Adipocyte (in vitro differentiated cells): ENCODE measurements around the gene ESPNL.

Source experiments
- DNase-seq: peaks from one replicate; pipeline ENCODE4 v3.0.0-alpha.2; 2015; ENCODE audit warnings: low read depth
- H3K27me3 ChIP-seq: replicated peaks from 2 replicates; pipeline ENCODE4 v1.7.0; 2013; ENCODE audit warnings: mild to moderate bottlenecking, low read length, moderate library complexity; ENCODE audit not compliant: control insufficient read depth, insufficient read depth
- H3K36me3 ChIP-seq: 2 replicates; pipeline ENCODE4 v1.7.0; 2013; ENCODE audit warnings: low read length, mild to moderate bottlenecking, moderate library complexity; ENCODE audit not compliant: control insufficient read depth, insufficient read depth, severe bottlenecking
- H3K4me1 ChIP-seq: 2 replicates; pipeline ENCODE4 v1.7.0; 2013; ENCODE audit warnings: mild to moderate bottlenecking, low read length, moderate library complexity; ENCODE audit not compliant: control insufficient read depth, insufficient read depth
- H3K4me3 ChIP-seq: 2 replicates; pipeline ENCODE4 v1.7.0; 2013; ENCODE audit warnings: mild to moderate bottlenecking, low read length, moderate library complexity
- H3K9ac ChIP-seq: 2 replicates; pipeline ENCODE4 v1.7.0; 2013; ENCODE audit warnings: mild to moderate bottlenecking, low read length, moderate library complexity
- H3K9me3 ChIP-seq: 2 replicates; pipeline ENCODE4 v1.7.0; 2013; ENCODE audit warnings: mild to moderate bottlenecking, low read length, moderate library complexity; ENCODE audit not compliant: control insufficient read depth

ESPNL gene

GRCh38 chr2:238128061-238128440 is 27.9 kb downstream of the ESPNL start:
- no peak for DNase-seq
- H3K9ac ChIP-seq, result peak overlapping the region; percentile 82
- H3K4me3 ChIP-seq, result peak overlapping the region; percentile 70

GRCh38 chr2:238128534-238129001 is 28.4 kb downstream of the ESPNL start:
- no peaks in the 10 kb centered on the region for H3K9me3 ChIP-seq
- H3K4me1 ChIP-seq, result peaks cover 3% of the 10 kb centered on the region
- no peak for DNase-seq
- no peak overlapping the region for H3K9ac ChIP-seq
- no peak overlapping the region for H3K4me3 ChIP-seq
- no peaks in the 10 kb centered on the region for H3K36me3 ChIP-seq
- peaks cover 10% of the 10 kb centered on the region for H3K27me3 ChIP-seq

More at GRCh38 chr2:238128061-238128440, 27.9 kb downstream of the ESPNL start:
- peaks cover 3% of the 10 kb centered on the region for H3K4me1 ChIP-seq
- peaks cover 12% of the 10 kb centered on the region for H3K27me3 ChIP-seq
- H3K36me3 ChIP-seq, result no peaks in the 10 kb centered on the region
- no peaks in the 10 kb centered on the region for H3K9me3 ChIP-seq

- Histone ChIP-seq H3K9me3 (no peaks in the 10 kb centered on the region), H3K36me3 (no peaks in the 10 kb centered on the region), H3K9ac (no peak overlapping the region), H3K27me3 (peaks cover 2% of the 10 kb centered on the region), H3K4me3 (no peak overlapping the region), H3K4me1 (peaks cover 3% of the 10 kb centered on the region)
- DNase-seq, result no peak
Measured at GRCh38 chr2:238129166-238130010, 29.2 kb downstream of the ESPNL start.

- H3K9me3 ChIP-seq, result no peaks in the 10 kb centered on the region
- DNase-seq, result no peak
Measured at GRCh38 chr2:238130111-238130695, 30.1 kb downstream of the ESPNL start.

GRCh38 chr2:238130696-238131628 is 30.8 kb downstream of the ESPNL start:
- Histone ChIP-seq H3K4me3 (no peak overlapping the region), H3K9me3 (no peaks in the 10 kb centered on the region), H3K9ac (no peak overlapping the region), H3K4me1 (peaks cover 3% of the 10 kb centered on the region), H3K27me3 (no peaks in the 10 kb centered on the region), H3K36me3 (no peaks in the 10 kb centered on the region)
- no peak for DNase-seq

More at GRCh38 chr2:238130111-238130695, 30.1 kb downstream of the ESPNL start:
- H3K9ac ChIP-seq, result no peak overlapping the region
- no peaks in the 10 kb centered on the region for H3K36me3 ChIP-seq
- H3K27me3 ChIP-seq, result no peaks in the 10 kb centered on the region
- H3K4me1 ChIP-seq, result peaks cover 3% of the 10 kb centered on the region
- H3K4me3 ChIP-seq, result no peak overlapping the region

- no peak for DNase-seq
- no peaks in the 10 kb centered on the region for H3K27me3 ChIP-seq
- no peak overlapping the region for H3K4me3 ChIP-seq
- H3K9ac ChIP-seq, result no peak overlapping the region
- no peaks in the 10 kb centered on the region for H3K36me3 ChIP-seq
- H3K4me1 ChIP-seq, result peaks cover 8% of the 10 kb centered on the region
- no peaks in the 10 kb centered on the region for H3K9me3 ChIP-seq
Measured at GRCh38 chr2:238131761-238132462, 31.8 kb downstream of the ESPNL start.

GRCh38 chr2:238132463-238133450 is 32.6 kb downstream of the ESPNL start:
- no peak overlapping the region for H3K4me3 ChIP-seq
- H3K9ac ChIP-seq, result no peak overlapping the region
- DNase-seq, result no peak
- H3K36me3 ChIP-seq, result no peaks in the 10 kb centered on the region
- no peaks in the 10 kb centered on the region for H3K27me3 ChIP-seq
- H3K9me3 ChIP-seq, result no peaks in the 10 kb centered on the region
- H3K4me1 ChIP-seq, result peaks cover 11% of the 10 kb centered on the region

GRCh38 chr2:238133499-238134392 is 33.6 kb downstream of the ESPNL start:
- DNase-seq, result no peak
- Histone ChIP-seq H3K36me3 (no peaks in the 10 kb centered on the region), H3K4me3 (no peak overlapping the region), H3K27me3 (no peaks in the 10 kb centered on the region), H3K4me1 (peaks cover 12% of the 10 kb centered on the region), H3K9ac (no peak overlapping the region), H3K9me3 (no peaks in the 10 kb centered on the region)

GRCh38 chr2:238134393-238134785 is 34.2 kb downstream of the ESPNL start:
- H3K9me3 ChIP-seq, result no peaks in the 10 kb centered on the region
- DNase-seq, result no peak

More at GRCh38 chr2:238134393-238134785, 34.2 kb downstream of the ESPNL start:
- Histone ChIP-seq H3K9ac (no peak overlapping the region), H3K27me3 (no peaks in the 10 kb centered on the region), H3K4me1 (peaks cover 12% of the 10 kb centered on the region), H3K4me3 (no peak overlapping the region), H3K36me3 (no peaks in the 10 kb centered on the region)
